ENCODE measurements around the gene ARL6IP4. TPM values are rescaled to one million over a fixed set of nuclear protein-coding genes. Genes with fewer than 3 reads are reported as not detected.

Gene ARL6IP4
- polyA plus RNA-seq, 3 donors = 152 to 268 (median 167) TPM

DNA sequence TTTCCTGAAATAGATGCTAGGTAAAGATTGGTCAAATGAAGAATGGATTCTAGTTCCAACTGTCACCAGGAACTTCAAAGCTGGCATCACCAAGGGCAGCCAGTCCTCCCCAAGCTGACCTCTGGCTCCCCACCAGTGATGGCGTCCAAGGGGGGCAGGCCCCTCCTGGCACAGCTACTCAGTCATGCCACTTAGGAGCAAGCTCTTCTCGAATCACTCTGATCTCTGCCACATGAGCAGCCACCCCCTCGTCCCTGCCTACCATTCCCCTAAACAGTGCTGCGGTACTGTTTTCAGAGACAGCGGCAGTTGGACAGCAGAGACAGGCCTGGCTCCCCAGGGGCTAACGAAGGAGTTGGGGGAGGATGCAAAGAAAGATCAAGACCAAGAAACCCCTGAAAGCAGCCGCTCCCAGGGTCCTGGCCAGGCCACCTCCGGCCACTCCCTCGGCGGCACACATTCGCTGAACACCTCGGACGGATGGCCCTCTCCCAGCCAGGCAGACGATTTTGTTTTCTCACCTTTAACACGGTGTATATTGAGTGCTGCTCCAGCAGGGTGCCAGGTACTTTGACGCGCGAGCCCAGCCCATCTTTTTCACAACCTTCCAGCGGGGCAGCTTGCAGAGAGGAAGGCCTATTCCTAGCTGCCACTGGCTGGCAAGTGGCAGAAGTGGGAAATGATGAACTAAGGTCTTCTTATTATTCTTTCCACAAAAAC, 47.4 kb downstream of the ARL6IP4 start:
- no peak overlapping the region for H3K4me2 ChIP-seq (replicated peaks; ENCODE audit: extremely low read depth, low read length, poor library complexity, severe bottlenecking)
- no peaks in the 10 kb centered on the region for H3K9me3 ChIP-seq (replicated peaks in 1 of 2; ENCODE audit: control insufficient read depth in 1 of 2, insufficient read depth in 1 of 2, low read length in 2 of 2)
- H3K27me3 ChIP-seq (ENCODE audit: control insufficient read depth in 2 of 2, insufficient read depth in 2 of 2, low read length in 2 of 2) = no peaks in the 10 kb centered on the region
- peaks cover 0 to 2% of the 10 kb centered on the region in 2 donors for H3K36me3 Mint-ChIP-seq
- H3K36me3 ChIP-seq (replicated peaks in 1 of 2; ENCODE audit: control insufficient read depth in 1 of 2, insufficient read depth in 2 of 2, low read length in 2 of 2) = no peaks in the 10 kb centered on the region
- TF ChIP-seq, protein P1, sequence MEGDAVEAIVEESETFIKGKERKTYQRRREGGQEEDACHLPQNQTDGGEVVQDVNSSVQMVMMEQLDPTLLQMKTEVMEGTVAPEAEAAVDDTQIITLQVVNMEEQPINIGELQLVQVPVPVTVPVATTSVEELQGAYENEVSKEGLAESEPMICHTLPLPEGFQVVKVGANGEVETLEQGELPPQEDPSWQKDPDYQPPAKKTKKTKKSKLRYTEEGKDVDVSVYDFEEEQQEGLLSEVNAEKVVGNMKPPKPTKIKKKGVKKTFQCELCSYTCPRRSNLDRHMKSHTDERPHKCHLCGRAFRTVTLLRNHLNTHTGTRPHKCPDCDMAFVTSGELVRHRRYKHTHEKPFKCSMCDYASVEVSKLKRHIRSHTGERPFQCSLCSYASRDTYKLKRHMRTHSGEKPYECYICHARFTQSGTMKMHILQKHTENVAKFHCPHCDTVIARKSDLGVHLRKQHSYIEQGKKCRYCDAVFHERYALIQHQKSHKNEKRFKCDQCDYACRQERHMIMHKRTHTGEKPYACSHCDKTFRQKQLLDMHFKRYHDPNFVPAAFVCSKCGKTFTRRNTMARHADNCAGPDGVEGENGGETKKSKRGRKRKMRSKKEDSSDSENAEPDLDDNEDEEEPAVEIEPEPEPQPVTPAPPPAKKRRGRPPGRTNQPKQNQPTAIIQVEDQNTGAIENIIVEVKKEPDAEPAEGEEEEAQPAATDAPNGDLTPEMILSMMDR (IDR thresholded peaks at IDR 0.05) = no peak
- intact Hi-C loops (cut with micrococcal nuclease) = no loop called here
- no peak for DNase-seq
- no peak overlapping the region for H3K9ac ChIP-seq (ENCODE audit: insufficient read depth, low read length, poor library complexity, severe bottlenecking)
- H4K20me1 ChIP-seq (ENCODE audit: insufficient read depth, low read length) = no peaks in the 10 kb centered on the region
- no peaks in the 10 kb centered on the region for H3K4me1 ChIP-seq (ENCODE audit: control insufficient read depth in 1 of 2, insufficient read depth in 2 of 2, low read length in 2 of 2)
- WGBS (ENCODE audit: insufficient coverage) = 94% methylated on average over 11 of the region's 19 CpGs
- no peaks in the 10 kb centered on the region for H3K79me2 ChIP-seq (ENCODE audit: insufficient read depth, low read length)
- no peak overlapping the region for H2AFZ ChIP-seq (ENCODE audit: insufficient read depth, low read depth, low read length, poor library complexity, severe bottlenecking)
- no peak overlapping the region for H3K27ac Mint-ChIP-seq
- no peak overlapping the region for H3K4me3 ChIP-seq (replicated peaks in 1 of 3; ENCODE audit: low read depth in 2 of 3, low read length in 3 of 3)
- H3K27me3 Mint-ChIP-seq (ENCODE audit: low read depth in 3 of 3) = peaks cover 0 to 3% (median 0%) of the 10 kb centered on the region in 3 donors
- H3K27ac ChIP-seq (ENCODE audit: low read depth in 1 of 2, low read length in 2 of 2) = no peak overlapping the region
- H3K4me3 Mint-ChIP-seq = no peak overlapping the region
- peaks cover 0 to 3% (median 0%) of the 10 kb centered on the region in 7 donors for H3K9me3 Mint-ChIP-seq
- peaks cover 6% of the 10 kb centered on the region for H3K4me1 Mint-ChIP-seq

DNA sequence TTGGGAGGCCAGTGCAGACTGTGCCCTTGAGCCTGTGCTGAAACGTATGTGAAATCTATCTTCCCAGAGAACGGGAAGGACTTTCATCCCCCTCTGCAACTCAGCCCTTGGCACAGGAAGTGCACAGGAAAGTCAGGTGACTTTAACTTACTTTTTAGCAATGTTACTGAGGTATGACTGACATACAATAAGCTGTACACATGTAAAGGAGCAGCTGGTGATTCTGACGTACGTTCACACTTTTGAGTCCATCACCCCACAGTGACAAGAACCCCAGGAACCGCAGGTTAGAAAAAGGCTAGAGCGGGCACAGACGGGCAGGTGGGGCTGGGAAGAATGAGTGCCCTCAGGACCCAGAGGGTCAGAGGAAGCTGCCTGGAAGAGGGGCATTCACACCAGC, 48.0 kb downstream of the ARL6IP4 start:
- Histone ChIP-seq H3K27ac (ENCODE audit: low read depth in 1 of 2, low read length in 2 of 2) (no peak overlapping the region), H3K79me2 (ENCODE audit: insufficient read depth, low read length) (no peaks in the 10 kb centered on the region), H2AFZ (ENCODE audit: insufficient read depth, low read depth, low read length, poor library complexity, severe bottlenecking) (no peak overlapping the region), H3K9me3 (replicated peaks in 1 of 2; ENCODE audit: control insufficient read depth in 1 of 2, insufficient read depth in 1 of 2, low read length in 2 of 2) (no peaks in the 10 kb centered on the region), H3K36me3 (replicated peaks in 1 of 2; ENCODE audit: control insufficient read depth in 1 of 2, insufficient read depth in 2 of 2, low read length in 2 of 2) (no peaks in the 10 kb centered on the region), H3K9ac (ENCODE audit: insufficient read depth, low read length, poor library complexity, severe bottlenecking) (no peak overlapping the region), H3K4me3 (replicated peaks in 1 of 3; ENCODE audit: low read depth in 2 of 3, low read length in 3 of 3) (no peak overlapping the region), H3K4me1 (ENCODE audit: control insufficient read depth in 1 of 2, insufficient read depth in 2 of 2, low read length in 2 of 2) (peaks cover 4 to 5% of the 10 kb centered on the region in 2 donors), H3K4me2 (replicated peaks; ENCODE audit: extremely low read depth, low read length, poor library complexity, severe bottlenecking) (no peak overlapping the region), H3K27me3 (ENCODE audit: control insufficient read depth in 2 of 2, insufficient read depth in 2 of 2, low read length in 2 of 2) (no peaks in the 10 kb centered on the region), H4K20me1 (ENCODE audit: insufficient read depth, low read length) (no peaks in the 10 kb centered on the region)
- H3K4me1 Mint-ChIP-seq = peaks cover 10% of the 10 kb centered on the region
- peaks cover 0 to 1% (median 0%) of the 10 kb centered on the region in 3 donors for H3K27me3 Mint-ChIP-seq (ENCODE audit: low read depth in 3 of 3)
- H3K27ac Mint-ChIP-seq = no peak overlapping the region
- intact Hi-C loops (cut with micrococcal nuclease) = no loop called here
- no peak overlapping the region for H3K4me3 Mint-ChIP-seq
- WGBS (ENCODE audit: insufficient coverage) = 92% methylated on average over 2 of the region's 7 CpGs
- TF ChIP-seq, protein P1 (IDR thresholded peaks at IDR 0.05) = no peak
- no peak for DNase-seq
- H3K36me3 Mint-ChIP-seq = peaks cover 0 to 2% of the 10 kb centered on the region in 2 donors
- H3K9me3 Mint-ChIP-seq = peaks cover 0 to 3% (median 0%) of the 10 kb centered on the region in 7 donors

Data from CD14-positive monocyte (primary cell).